Nephron (organoid): ENCODE measurements around the gene FILIP1L.
A peak's percentile ranks its signal among the peaks of the same experiment; 100 is the strongest.

ENCODE experiments used
- H3K27ac Mint-ChIP-seq, 3 experiments: 2 replicates each; pipeline ENCODE4 v1.8.0; 2020; ENCODE audit warnings: mixed read lengths in 3 of 3, mild to moderate bottlenecking in 2 of 3, moderate library complexity in 1 of 3
- H3K27me3 Mint-ChIP-seq: 2 replicates; pipeline ENCODE4 v1.8.0; 2021; ENCODE audit warnings: low read depth, mild to moderate bottlenecking, moderate library complexity, mixed read lengths
- H3K36me3 Mint-ChIP-seq: 2 replicates; pipeline ENCODE4 v1.8.0; 2020; ENCODE audit warnings: low read depth, mixed read lengths
- H3K4me1 Mint-ChIP-seq: 2 replicates; pipeline ENCODE4 v1.8.0; 2020; ENCODE audit warnings: mixed read lengths
- H3K4me3 Mint-ChIP-seq, 3 experiments: 2 replicates each; pipeline ENCODE4 v1.8.0; 2020; ENCODE audit warnings: mild to moderate bottlenecking in 3 of 3, mixed read lengths in 3 of 3, moderate library complexity in 2 of 3
- H3K9me3 Mint-ChIP-seq: 2 replicates; pipeline ENCODE4 v1.8.0; 2020; ENCODE audit warnings: mixed read lengths
- TF ChIP-seq, protein P1 (sequence below), 3 experiments: fragments of 200-600 bp; sonication (generic); IDR thresholded peaks; one replicate each; pipeline ENCODE4 v1.5.0; 2021; ENCODE audit warnings: antibody characterized with exemption in 3 of 3; ENCODE audit not compliant: unreplicated experiment in 3 of 3

Gene FILIP1L

DNA sequence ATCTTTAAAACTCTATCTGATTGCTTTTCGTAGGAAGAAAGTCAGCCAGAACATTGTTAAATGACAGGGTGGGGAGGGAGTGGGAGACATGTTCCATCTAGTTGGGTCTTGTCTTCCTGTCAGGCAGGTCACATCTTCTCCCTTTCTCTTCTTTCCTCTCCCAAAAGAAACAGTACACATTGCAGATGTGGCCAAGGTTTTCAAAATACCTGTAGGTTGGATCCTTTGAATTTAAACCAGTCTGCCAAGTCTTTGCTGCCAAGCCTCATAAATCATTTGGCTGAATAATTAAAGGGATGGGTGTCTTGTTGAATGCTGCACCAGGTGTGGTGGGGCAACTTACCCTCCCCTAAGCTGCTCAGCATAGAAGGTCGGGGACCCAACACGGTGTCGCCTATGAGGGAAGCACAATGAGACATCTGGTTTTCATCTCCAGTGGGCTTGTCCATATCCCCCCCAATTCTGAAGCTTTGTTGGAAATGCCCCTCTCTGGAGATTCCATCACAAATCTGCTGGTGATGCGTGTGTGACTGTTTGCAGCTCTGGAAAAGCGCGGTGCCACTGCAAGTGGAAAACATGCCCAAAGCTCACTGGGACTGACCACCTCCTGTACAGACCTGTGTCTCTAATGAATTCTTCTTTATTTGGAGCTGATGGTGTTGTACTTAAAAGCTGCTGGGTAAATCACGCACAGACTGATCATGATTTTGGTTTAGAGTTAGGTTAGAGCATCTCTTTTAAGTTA lies 112.6 kb downstream of the FILIP1L start:
- Mint-ChIP-seq H3K9me3 (peaks cover 2% of the 10 kb centered on the region), H3K36me3 (no peaks in the 10 kb centered on the region), H3K27ac (peak overlapping the region in 2 of 3 experiments; percentile 77 to 87), H3K4me1 (peaks cover 32% of the 10 kb centered on the region), H3K4me3 (no peak overlapping the region), H3K27me3 (no peaks in the 10 kb centered on the region)
- TF ChIP-seq, protein P1, sequence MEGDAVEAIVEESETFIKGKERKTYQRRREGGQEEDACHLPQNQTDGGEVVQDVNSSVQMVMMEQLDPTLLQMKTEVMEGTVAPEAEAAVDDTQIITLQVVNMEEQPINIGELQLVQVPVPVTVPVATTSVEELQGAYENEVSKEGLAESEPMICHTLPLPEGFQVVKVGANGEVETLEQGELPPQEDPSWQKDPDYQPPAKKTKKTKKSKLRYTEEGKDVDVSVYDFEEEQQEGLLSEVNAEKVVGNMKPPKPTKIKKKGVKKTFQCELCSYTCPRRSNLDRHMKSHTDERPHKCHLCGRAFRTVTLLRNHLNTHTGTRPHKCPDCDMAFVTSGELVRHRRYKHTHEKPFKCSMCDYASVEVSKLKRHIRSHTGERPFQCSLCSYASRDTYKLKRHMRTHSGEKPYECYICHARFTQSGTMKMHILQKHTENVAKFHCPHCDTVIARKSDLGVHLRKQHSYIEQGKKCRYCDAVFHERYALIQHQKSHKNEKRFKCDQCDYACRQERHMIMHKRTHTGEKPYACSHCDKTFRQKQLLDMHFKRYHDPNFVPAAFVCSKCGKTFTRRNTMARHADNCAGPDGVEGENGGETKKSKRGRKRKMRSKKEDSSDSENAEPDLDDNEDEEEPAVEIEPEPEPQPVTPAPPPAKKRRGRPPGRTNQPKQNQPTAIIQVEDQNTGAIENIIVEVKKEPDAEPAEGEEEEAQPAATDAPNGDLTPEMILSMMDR (IDR thresholded peaks at IDR 0.05; ENCODE audit: unreplicated experiment in 3 of 3) = no peak

DNA sequence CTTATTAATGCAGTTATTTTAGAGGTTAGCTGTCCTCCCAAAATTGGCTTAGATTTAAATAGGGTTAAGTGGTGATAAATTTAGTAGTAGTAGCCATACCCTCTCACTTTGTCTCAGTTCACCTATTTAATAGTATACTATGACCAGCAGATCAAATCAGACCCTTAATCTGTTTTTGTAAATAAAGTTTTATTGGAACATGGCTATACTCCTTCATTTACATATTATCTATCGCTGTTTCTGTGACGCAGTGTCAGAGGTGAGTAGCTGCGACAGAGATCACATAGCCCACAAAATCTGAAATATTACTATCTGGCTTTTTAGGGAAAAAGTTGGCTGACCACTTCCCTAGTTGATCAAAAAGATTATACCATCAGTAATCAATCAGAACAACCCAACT lies 113.2 kb downstream of the FILIP1L start:
- no peak overlapping the region for H3K4me3 Mint-ChIP-seq
- peaks cover 5% of the 10 kb centered on the region for H3K36me3 Mint-ChIP-seq
- H3K9me3 Mint-ChIP-seq = peaks cover 6% of the 10 kb centered on the region
- H3K27ac Mint-ChIP-seq = no peak overlapping the region
- H3K4me1 Mint-ChIP-seq = peaks cover 26% of the 10 kb centered on the region
- no peaks in the 10 kb centered on the region for H3K27me3 Mint-ChIP-seq
- TF ChIP-seq, protein P1 (IDR thresholded peaks at IDR 0.05; ENCODE audit: unreplicated experiment in 3 of 3) = no peak

DNA sequence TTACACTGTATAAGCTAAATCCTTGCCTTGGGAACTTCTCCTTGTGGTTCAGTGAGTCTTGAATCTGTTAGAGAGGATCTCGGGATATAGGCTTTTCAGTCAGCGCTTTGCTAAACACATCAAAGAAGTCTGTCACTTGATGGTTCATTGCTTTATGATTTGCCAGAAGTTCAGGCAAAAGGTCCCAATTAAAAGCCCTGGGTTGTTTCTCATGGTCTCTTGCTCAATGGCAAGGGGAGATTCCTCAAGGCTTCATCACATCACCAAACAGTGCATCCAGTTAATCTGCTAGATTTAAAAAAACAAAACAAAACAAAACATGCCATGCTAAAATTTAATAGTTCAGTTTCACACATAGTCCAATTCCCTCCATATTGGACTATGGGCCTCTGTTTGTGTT lies 114.8 kb downstream of the FILIP1L start:
- Mint-ChIP-seq H3K36me3 (peaks cover 9% of the 10 kb centered on the region), H3K9me3 (peaks cover 15% of the 10 kb centered on the region), H3K27ac (no peak overlapping the region), H3K4me1 (peaks cover 10% of the 10 kb centered on the region), H3K27me3 (no peaks in the 10 kb centered on the region), H3K4me3 (no peak overlapping the region)
- TF ChIP-seq, protein P1 (IDR thresholded peaks at IDR 0.05; ENCODE audit: unreplicated experiment in 3 of 3) = no peak

DNA sequence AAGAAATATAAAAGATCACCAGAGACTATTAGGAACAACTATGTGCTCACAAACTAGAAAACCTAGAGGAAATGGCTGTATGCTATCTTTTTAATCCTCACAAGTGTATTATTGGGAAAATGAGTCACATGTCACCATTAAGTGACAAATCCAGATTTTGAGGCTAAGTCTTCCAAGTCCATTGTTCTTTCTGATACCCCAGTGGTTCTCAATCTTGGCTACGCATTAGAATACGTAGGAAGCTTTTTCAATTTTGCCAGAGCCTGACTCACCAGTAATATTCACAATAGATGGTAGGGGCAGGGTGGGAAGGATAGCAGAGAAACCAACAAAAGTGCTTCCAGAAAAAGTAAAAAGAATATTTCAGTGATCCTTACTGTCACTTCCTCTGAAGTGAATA lies 117.0 kb downstream of the FILIP1L start:
- peaks cover 28% of the 10 kb centered on the region for H3K9me3 Mint-ChIP-seq
- TF ChIP-seq, protein P1 (IDR thresholded peaks at IDR 0.05; ENCODE audit: unreplicated experiment in 3 of 3) = no peak
- H3K27me3 Mint-ChIP-seq = no peaks in the 10 kb centered on the region
- H3K27ac Mint-ChIP-seq = no peak overlapping the region
- no peaks in the 10 kb centered on the region for H3K4me1 Mint-ChIP-seq
- no peak overlapping the region for H3K4me3 Mint-ChIP-seq
- peaks cover 16% of the 10 kb centered on the region for H3K36me3 Mint-ChIP-seq

DNA sequence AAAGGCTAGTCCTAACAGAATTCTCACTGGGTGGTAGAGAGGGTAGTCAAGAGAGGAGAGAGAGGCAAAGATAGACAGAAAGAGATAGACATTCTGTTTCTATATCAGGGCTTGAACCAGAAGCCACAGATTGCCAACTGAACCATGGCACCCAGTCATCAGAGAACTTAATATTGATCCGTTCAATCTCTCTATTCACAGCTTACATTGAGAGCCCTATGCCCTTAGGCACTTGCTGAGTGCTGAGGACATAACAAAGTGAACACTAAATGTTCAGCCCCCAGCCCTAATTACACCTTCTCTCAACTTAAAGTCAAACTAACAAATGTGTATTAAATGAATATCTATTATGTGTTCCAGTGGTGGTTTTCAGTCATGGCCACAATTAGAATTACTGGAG lies 124.1 kb downstream of the FILIP1L start:
- H3K27me3 Mint-ChIP-seq = no peaks in the 10 kb centered on the region
- TF ChIP-seq, protein P1 (IDR thresholded peaks at IDR 0.05; ENCODE audit: unreplicated experiment in 3 of 3) = no peak
- H3K36me3 Mint-ChIP-seq = peaks cover 9% of the 10 kb centered on the region
- H3K27ac Mint-ChIP-seq = no peak overlapping the region
- H3K4me3 Mint-ChIP-seq = no peak overlapping the region
- H3K9me3 Mint-ChIP-seq = peaks cover 16% of the 10 kb centered on the region
- no peaks in the 10 kb centered on the region for H3K4me1 Mint-ChIP-seq

DNA sequence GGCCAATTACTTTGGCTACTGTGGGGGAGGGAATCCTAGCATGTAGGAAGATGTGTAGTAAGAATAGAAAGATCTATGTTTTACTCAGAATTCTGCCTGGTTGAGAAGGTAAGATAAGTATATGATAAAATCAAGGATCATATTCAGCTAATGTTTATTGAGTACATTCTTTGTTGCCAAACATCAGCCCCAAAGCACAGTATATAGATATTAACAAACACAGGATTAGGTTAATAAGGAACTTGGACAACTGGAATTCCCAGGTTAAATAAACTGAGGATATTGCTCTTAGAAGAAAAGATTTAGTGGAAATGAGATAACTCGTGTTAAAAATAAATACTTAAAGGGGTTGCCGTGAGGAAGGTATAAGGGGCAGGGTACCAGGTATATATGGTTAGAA lies 129.6 kb downstream of the FILIP1L start:
- no peak overlapping the region for H3K4me3 Mint-ChIP-seq
- TF ChIP-seq, protein P1 (IDR thresholded peaks at IDR 0.05; ENCODE audit: unreplicated experiment in 3 of 3) = no peak

More for the DNA sequence above, 129.6 kb downstream of the FILIP1L start:
- H3K36me3 Mint-ChIP-seq = no peaks in the 10 kb centered on the region
- H3K9me3 Mint-ChIP-seq = no peaks in the 10 kb centered on the region
- no peaks in the 10 kb centered on the region for H3K27me3 Mint-ChIP-seq
- H3K27ac Mint-ChIP-seq = peak overlapping the region in 2 of 3 experiments; percentile 24 to 37
- H3K4me1 Mint-ChIP-seq = peaks cover 15% of the 10 kb centered on the region
